GM12878 (cell line): ENCODE results near the gene FMNL2. TPM values are rescaled to one million over a fixed set of nuclear protein-coding genes. Genes with fewer than 3 reads are reported as not detected.

Experiments
- ATAC-seq: fragments of 200-7000 bp; cut with Tn5 transposase; 3 replicates; pipeline ENCODE4 v1.9.1; 2020; ENCODE audit warnings: mild to moderate bottlenecking, moderate library complexity
- BruUV-seq: library from RNA; stranded (reverse); fragments of 400-500 nt; replicated peaks from 2 replicates; lab custom pipeline; 2021; lab: Mats Ljungman, UMichigan
- CTCF ChIA-PET: fragments of 300-600 bp; sonication (Branson Sonifier 250); formaldehyde crosslinking; extraction: SDS; loops from one replicate; lab custom pipeline; 2021; ENCODE audit warnings: inconsistent platforms; lab: Yijun Ruan, JAX
- POLR2A ChIA-PET: fragments of 350-600 bp; formaldehyde crosslinking; extraction: SDS; loops from one replicate; lab custom pipeline; 2021; ENCODE audit warnings: inconsistent platforms; lab: Charles Lee
- RAD21 ChIA-PET: fragments of 300-600 bp; sonication (Branson Sonifier 250); formaldehyde crosslinking; loops from one replicate; lab custom pipeline; 2023; ENCODE audit warnings: antibody characterized with exemption; ENCODE audit not compliant: unreplicated experiment; lab: Charles Lee
- SMC1A ChIA-PET: fragments of 300-600 bp; sonication (Branson Sonifier 250); formaldehyde crosslinking; loops from one replicate; lab custom pipeline; 2023; ENCODE audit not compliant: unreplicated experiment, uncharacterized antibody; lab: Charles Lee
- DNase-seq: peaks from one replicate; pipeline ENCODE4 v3.0.0-alpha.2; 2011; ENCODE audit warnings: low read depth, low spot score
- FAIRE-seq: peaks from 3 replicates; lab custom pipeline; 2011; peaks lifted over from hg19 to GRCh38; lab: Jason Lieb, UNC
- H2AFZ ChIP-seq: 2 replicates; pipeline ENCODE4 v1.6.0; 2011; ENCODE audit warnings: low read depth, low read length, control low read depth; ENCODE audit not compliant: control insufficient read depth
- H3K27ac ChIP-seq: 2 replicates; pipeline ENCODE4 v1.5.1; 2011; ENCODE audit warnings: control low read depth; ENCODE audit not compliant: control insufficient read depth, insufficient read depth
- H3K27me3 ChIP-seq, 2 experiments: replicated peaks in 1 of 2; 2 replicates each; pipeline versions ENCODE4 v1.6.0 to v1.6.1; 2011; ENCODE audit warnings: low read length in 1 of 2; ENCODE audit not compliant: control insufficient read depth in 2 of 2, insufficient read depth in 2 of 2
- H3K36me3 ChIP-seq, 2 experiments: 2 replicates each; pipeline ENCODE4 v1.5.1; 2011; ENCODE audit warnings: low read length in 1 of 2; ENCODE audit not compliant: control insufficient read depth in 2 of 2, insufficient read depth in 2 of 2
- H3K4me1 ChIP-seq: 2 replicates; pipeline ENCODE4 v1.6.1; 2011; ENCODE audit warnings: mild to moderate bottlenecking, low read length, moderate library complexity, mixed read lengths; ENCODE audit not compliant: control insufficient read depth, insufficient read depth
- H3K4me2 ChIP-seq: 2 replicates; pipeline ENCODE4 v1.6.0; 2011; ENCODE audit warnings: control low read depth; ENCODE audit not compliant: control insufficient read depth, insufficient read depth
- H3K4me3 ChIP-seq: fragments of 200-600 bp; sonication (generic); 2 replicates; pipeline ENCODE4 v1.5.1; 2016
- H3K79me2 ChIP-seq: 2 replicates; pipeline ENCODE4 v1.6.0; 2011; ENCODE audit warnings: low read length; ENCODE audit not compliant: control insufficient read depth, insufficient read depth
- H3K9ac ChIP-seq: 2 replicates; pipeline ENCODE4 v1.8.0; 2011; ENCODE audit warnings: low read length, control low read depth, mixed read lengths; ENCODE audit not compliant: control insufficient read depth, insufficient read depth
- H3K9me3 ChIP-seq: replicated peaks from 3 replicates; pipeline ENCODE4 v1.5.1; 2011; ENCODE audit warnings: mild to moderate bottlenecking, low read length; ENCODE audit not compliant: control insufficient read depth, insufficient read depth
- H4K20me1 ChIP-seq: 2 replicates; pipeline ENCODE4 v1.6.0; 2011; ENCODE audit not compliant: control insufficient read depth, insufficient read depth
- ASH2L ChIP-seq: fragments of 300-600, 200-600 bp; sonication (generic); IDR thresholded peaks from 2 replicates; pipeline ENCODE4 v1.6.1; 2017; ENCODE audit warnings: low read depth, mild to moderate bottlenecking, borderline replicate concordance
- ATF3 ChIP-seq: IDR thresholded peaks from 2 replicates; pipeline ENCODE4 v1.6.1; 2011; ENCODE audit warnings: low read depth, mild to moderate bottlenecking, low read length, moderate library complexity, borderline replicate concordance; ENCODE audit errors: extremely low read depth
- BHLHE40 ChIP-seq, 2 experiments: fragments of 450-650 bp in 1 of 2; IDR thresholded peaks; 2 replicates each; pipeline ENCODE4 v1.6.1; 2011 to 2017; ENCODE audit warnings: low read depth in 2 of 2, borderline replicate concordance in 1 of 2, improper control_type of control experiment in 1 of 2, low read length in 1 of 2, mild to moderate bottlenecking in 1 of 2
- CEBPB ChIP-seq, 2 experiments: fragments of 150-350 bp in 1 of 2; IDR thresholded peaks; 2 replicates each; pipeline ENCODE4 v1.6.1; 2012 to 2014; ENCODE audit warnings: low read depth in 2 of 2, low read length in 2 of 2, borderline replicate concordance in 1 of 2, inconsistent platforms in 1 of 2
- EZH2 ChIP-seq: IDR thresholded peaks from 2 replicates; pipeline ENCODE4 v1.6.1; 2012; ENCODE audit warnings: low read depth, mild to moderate bottlenecking, control low read depth, inconsistent platforms, low read length, borderline replicate concordance; ENCODE audit not compliant: control insufficient read depth
- MXI1 ChIP-seq: fragments of 150-350 bp; IDR thresholded peaks from 2 replicates; pipeline ENCODE4 v1.6.1; 2011; ENCODE audit warnings: low read depth, mild to moderate bottlenecking, inconsistent platforms, low read length, improper control_type of control experiment
- PML ChIP-seq: IDR thresholded peaks from 2 replicates; pipeline ENCODE4 v1.6.1; 2012; ENCODE audit warnings: low read length, inconsistent platforms
- RAD51 ChIP-seq: fragments of 450-650 bp; IDR thresholded peaks from 2 replicates; pipeline ENCODE4 v1.6.1; 2016; ENCODE audit warnings: moderate library complexity, mild to moderate bottlenecking, inconsistent platforms
- STAT3 ChIP-seq: IDR thresholded peaks from 2 replicates; pipeline ENCODE4 v1.6.1; 2011; ENCODE audit warnings: low read depth, low read length, improper control_type of control experiment
- WGBS: methylation state at CpG from one replicate; pipeline ENCODE4 v1.1.6; 2016; ENCODE audit warnings: low lambda C conversion rate; ENCODE audit not compliant: insufficient replicate concordance, insufficient coverage; ENCODE audit errors: missing lambda C conversion rate; 5-methylcytosine and 5-hydroxymethylcytosine counted together
- in situ Hi-C: fragments of 300-500 bp; cut with MboI; formaldehyde crosslinking; loops from 9 replicates; pipeline ENCODE4 v1.14.3; 2018; ENCODE audit warnings: mixed read lengths
- intact Hi-C: fragments of 100-400 bp; cut with micrococcal nuclease; formaldehyde crosslinking; loops from one replicate; pipeline ENCODE4 v1.14.2; 2022; ENCODE audit not compliant: unreplicated experiment
- polyA plus RNA-seq, 11 experiments: library from polyadenylated mRNA; depleted of rRNA in 4 of 11; unstranded in 6 of 11; stranded (reverse) in 5 of 11; fragments of >200 nt; fragmentation: Nextera tagmentation in 4 of 11; fragmentation: Illumina TruSeq in 1 of 11; extraction: Ambion mirVana in 4 of 11; extraction: Trizol in 1 of 11; gene quantifications; 1 replicate in 1 of 11; 2 replicates in 10 of 11; pipeline versions ENCODE4 v1.2.1 to v1.2.3, GENCODE V29; 2011 to 2016; ENCODE audit warnings: inconsistent platforms in 2 of 11, missing spikeins in 2 of 11, low read depth in 1 of 11
- total RNA-seq, 4 experiments: library from RNA; depleted of rRNA in 3 of 4; stranded (reverse); fragments of >200 nt in 3 of 4; fragmentation: Illumina TruSeq in 1 of 4; extraction: Trizol in 1 of 4; gene quantifications; 2 replicates each; pipeline versions ENCODE4 v1.2.1 to v1.2.3, GENCODE V29; 2013 to 2021

The FMNL2 gene
- total and polyA plus RNA-seq, 10 of the 15 experiments (the other 5 are each of a cell fraction or from before 2014, with no cell fraction given), result 0.13 to 9.9 (median 0.35) TPM

GRCh38 chr2:152456262-152456661 lies 121.3 kb downstream of the FMNL2 start:
- Histone ChIP-seq H3K27ac (no peak overlapping the region), H4K20me1 (no peaks in the 10 kb centered on the region), H3K27me3 (no peaks in the 10 kb centered on the region), H3K9ac (no peak overlapping the region), H3K4me3 (no peak overlapping the region), H3K4me2 (no peak overlapping the region), H3K36me3 (no peaks in the 10 kb centered on the region), H3K4me1 (no peaks in the 10 kb centered on the region), H2AFZ (no peak overlapping the region), H3K9me3 (no peaks in the 10 kb centered on the region), H3K79me2 (no peaks in the 10 kb centered on the region)
- in situ Hi-C loops (no loop called here), intact Hi-C loops (no loop called here)
- ChIA-PET CTCF (interaction anchor here (1.2 to 1.8 kb wide), 2 partner anchors 11 to 114 kb away, joined by 3 to 5 read pairs; no protein-coding TSS in a partner anchor), SMC1A (interaction anchor here (0.7 to 0.8 kb wide), 3 partner anchors 31 to 180 kb away, joined by 3 to 6 read pairs (median 4); no protein-coding TSS in a partner anchor), POLR2A (interaction anchor here (0.7 kb wide), 1 partner anchor 147 kb away, joined by 4 read pairs; no protein-coding TSS in a partner anchor), RAD21 (interaction anchor here (2.0 kb wide), 1 partner anchor 8 kb away, joined by 5 read pairs; no protein-coding TSS in a partner anchor)
- BruUV-seq, result no TSS peak
- FAIRE-seq (no peak), DNase-seq (no peak), ATAC-seq (no peak)
- TF ChIP-seq ATF3 (no peak), RAD51 (no peak), PML (no peak), CEBPB (IDR thresholded peaks at IDR 0.05; ENCODE audit: borderline replicate concordance in 1 of 2, low read depth in 2 of 2, low read length in 2 of 2) (no peak), MXI1 (no peak), ASH2L (no peak), BHLHE40 (IDR thresholded peaks at IDR 0.05; ENCODE audit: borderline replicate concordance in 1 of 2, low read depth in 2 of 2, low read length in 1 of 2) (no peak), EZH2 (no peak), STAT3 (no peak)
- WGBS, result 87% methylated on average over 3 of the region's 3 CpGs
